PFSK-1 (cell line): Measurements from ENCODE around the gene JOSD1.

ENCODE experiments used
- FOXP2 ChIP-seq: optimal IDR thresholded peaks from 2 replicates; pipeline ENCODE3; 2011; ENCODE audit warnings: borderline replicate concordance, control low read depth, inconsistent platforms; ENCODE audit not compliant: insufficient read depth; ENCODE audit errors: extremely low read length, extremely low read depth
- POLR2AphosphoS5 ChIP-seq: IDR thresholded peaks from 2 replicates; pipeline ENCODE4 v1.6.1; 2012; ENCODE audit warnings: low read depth, mild to moderate bottlenecking, control low read depth, low read length, moderate library complexity
- SIN3A ChIP-seq: IDR thresholded peaks from 2 replicates; pipeline ENCODE4 v1.6.1; 2012; ENCODE audit warnings: mild to moderate bottlenecking, low read length, moderate library complexity, borderline replicate concordance; ENCODE audit not compliant: insufficient read depth
- TAF1 ChIP-seq: IDR thresholded peaks from 2 replicates; pipeline ENCODE4 v1.6.1; 2012; ENCODE audit warnings: low read length, control low read depth, borderline replicate concordance; ENCODE audit not compliant: insufficient read depth
- TF ChIP-seq, protein P1 (sequence below), 2 experiments: IDR thresholded peaks; 2 replicates each; pipeline versions ENCODE4 v1.6.1 to v1.8.0; 2011 to 2012; ENCODE audit warnings: low read depth in 2 of 2, low read length in 2 of 2, control low read depth in 1 of 2, inconsistent platforms in 1 of 2, mild to moderate bottlenecking in 1 of 2, moderate library complexity in 1 of 2; ENCODE audit not compliant: insufficient read depth in 1 of 2

Gene JOSD1

DNA sequence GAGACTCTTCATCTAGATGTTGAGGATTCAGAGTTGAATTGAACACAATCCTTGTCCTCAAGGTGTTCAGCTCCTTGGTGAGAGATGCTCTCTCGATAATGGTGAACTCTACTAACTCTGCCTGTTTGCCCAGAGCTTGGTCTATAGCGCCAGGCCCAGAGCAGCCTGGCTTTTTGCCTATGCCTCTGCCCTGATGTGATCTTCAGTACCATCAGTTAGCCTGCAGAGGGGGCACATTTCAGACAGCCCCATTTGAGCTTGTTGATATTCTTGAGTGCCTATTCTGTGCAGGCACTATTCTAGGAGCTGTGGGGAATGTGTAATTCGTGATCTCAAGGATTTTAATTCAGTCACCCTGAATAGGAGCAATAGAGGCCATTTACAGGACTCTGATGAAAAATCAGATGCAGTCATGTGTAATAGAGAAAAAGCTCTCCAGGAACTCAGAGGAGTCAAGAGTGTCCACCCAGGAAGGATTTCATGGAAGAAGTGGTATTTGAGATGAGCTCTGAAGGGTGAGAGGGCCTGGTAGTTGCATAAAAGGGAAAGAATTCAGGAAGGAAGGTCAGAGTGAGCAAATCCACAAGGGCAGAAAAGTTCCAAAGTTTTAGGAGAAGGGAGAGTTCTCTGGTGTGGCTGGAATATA, 24.3 kb upstream of the JOSD1 start:
- TF ChIP-seq, protein P1, sequence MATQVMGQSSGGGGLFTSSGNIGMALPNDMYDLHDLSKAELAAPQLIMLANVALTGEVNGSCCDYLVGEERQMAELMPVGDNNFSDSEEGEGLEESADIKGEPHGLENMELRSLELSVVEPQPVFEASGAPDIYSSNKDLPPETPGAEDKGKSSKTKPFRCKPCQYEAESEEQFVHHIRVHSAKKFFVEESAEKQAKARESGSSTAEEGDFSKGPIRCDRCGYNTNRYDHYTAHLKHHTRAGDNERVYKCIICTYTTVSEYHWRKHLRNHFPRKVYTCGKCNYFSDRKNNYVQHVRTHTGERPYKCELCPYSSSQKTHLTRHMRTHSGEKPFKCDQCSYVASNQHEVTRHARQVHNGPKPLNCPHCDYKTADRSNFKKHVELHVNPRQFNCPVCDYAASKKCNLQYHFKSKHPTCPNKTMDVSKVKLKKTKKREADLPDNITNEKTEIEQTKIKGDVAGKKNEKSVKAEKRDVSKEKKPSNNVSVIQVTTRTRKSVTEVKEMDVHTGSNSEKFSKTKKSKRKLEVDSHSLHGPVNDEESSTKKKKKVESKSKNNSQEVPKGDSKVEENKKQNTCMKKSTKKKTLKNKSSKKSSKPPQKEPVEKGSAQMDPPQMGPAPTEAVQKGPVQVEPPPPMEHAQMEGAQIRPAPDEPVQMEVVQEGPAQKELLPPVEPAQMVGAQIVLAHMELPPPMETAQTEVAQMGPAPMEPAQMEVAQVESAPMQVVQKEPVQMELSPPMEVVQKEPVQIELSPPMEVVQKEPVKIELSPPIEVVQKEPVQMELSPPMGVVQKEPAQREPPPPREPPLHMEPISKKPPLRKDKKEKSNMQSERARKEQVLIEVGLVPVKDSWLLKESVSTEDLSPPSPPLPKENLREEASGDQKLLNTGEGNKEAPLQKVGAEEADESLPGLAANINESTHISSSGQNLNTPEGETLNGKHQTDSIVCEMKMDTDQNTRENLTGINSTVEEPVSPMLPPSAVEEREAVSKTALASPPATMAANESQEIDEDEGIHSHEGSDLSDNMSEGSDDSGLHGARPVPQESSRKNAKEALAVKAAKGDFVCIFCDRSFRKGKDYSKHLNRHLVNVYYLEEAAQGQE (IDR thresholded peaks at IDR 0.05; ENCODE audit: insufficient read depth in 1 of 2, low read depth in 2 of 2, low read length in 2 of 2): no peak
- TF ChIP-seq POLR2AphosphoS5 (no peak), TAF1 (no peak), FOXP2 (no peak), SIN3A (no peak)

DNA sequence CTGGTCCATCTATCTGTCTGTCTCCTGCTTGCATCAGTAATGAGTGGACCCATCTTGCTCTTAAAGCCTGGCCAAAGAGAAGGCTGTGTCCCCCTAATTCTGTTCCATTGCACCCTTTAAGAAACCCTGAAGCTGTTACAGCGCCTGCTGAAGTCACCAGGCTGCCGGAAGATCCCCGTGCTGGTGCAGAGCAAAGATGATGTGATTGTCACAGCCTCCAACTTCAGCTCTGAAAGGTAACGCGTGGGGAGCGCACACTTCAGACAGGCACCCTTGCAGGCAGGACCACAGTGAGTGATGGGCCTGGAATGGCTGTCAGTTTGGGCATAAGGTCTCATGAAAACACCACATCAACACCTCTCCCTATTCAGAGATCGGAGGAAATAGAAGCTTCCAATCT, 23.4 kb upstream of the JOSD1 start:
- TF ChIP-seq, protein P1 (IDR thresholded peaks at IDR 0.05; ENCODE audit: insufficient read depth in 1 of 2, low read depth in 2 of 2, low read length in 2 of 2): no peak
- TF ChIP-seq SIN3A (no peak), FOXP2 (no peak), TAF1 (no peak), POLR2AphosphoS5 (no peak)

DNA sequence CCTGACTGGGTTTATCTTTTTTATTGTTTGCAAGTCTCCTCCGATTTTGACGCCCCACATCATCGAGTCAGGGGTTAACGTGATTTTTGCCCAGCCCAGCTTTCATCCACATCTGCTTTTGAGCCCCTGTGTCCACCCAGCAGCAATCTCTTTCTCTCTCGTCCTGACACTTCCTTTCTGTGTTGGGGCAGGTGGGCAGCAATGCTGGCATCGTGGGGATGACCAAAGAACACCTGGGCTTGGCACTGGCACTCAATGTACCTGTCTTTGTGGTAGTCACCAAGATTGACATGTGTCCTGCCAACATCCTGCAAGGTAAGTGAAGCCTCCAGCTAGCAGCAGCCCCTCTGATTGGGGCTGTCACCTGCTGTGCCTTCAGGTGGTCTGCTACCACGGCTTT, 20.8 kb upstream of the JOSD1 start:
- no peak for TF ChIP-seq POLR2AphosphoS5
- TF ChIP-seq, protein P1 (IDR thresholded peaks at IDR 0.05; ENCODE audit: insufficient read depth in 1 of 2, low read depth in 2 of 2, low read length in 2 of 2): no peak
- no peak for TF ChIP-seq FOXP2
- no peak for TF ChIP-seq TAF1
- no peak for TF ChIP-seq SIN3A

DNA sequence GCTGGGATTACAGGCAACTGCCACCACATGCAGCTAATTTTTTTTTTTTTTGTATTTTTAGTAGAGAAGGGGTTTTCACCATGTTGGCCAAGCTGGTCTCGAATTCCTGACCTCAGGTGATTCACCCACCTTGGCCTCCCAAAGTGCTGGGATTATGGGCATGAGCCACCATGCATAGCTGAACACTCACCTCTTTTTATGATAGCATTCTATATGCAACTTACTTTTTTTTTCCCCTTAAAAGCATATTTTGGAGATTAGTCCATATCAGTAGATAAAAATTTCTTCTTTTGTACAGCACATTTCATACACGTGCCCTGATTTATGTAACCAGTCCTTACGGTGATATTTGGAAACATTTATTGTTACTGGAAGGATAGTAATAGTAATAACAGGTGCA, 19.6 kb upstream of the JOSD1 start:
- TF ChIP-seq TAF1 (no peak), POLR2AphosphoS5 (no peak), FOXP2 (no peak), SIN3A (no peak)
- TF ChIP-seq, protein P1 (IDR thresholded peaks at IDR 0.05; ENCODE audit: insufficient read depth in 1 of 2, low read depth in 2 of 2, low read length in 2 of 2): no peak

DNA sequence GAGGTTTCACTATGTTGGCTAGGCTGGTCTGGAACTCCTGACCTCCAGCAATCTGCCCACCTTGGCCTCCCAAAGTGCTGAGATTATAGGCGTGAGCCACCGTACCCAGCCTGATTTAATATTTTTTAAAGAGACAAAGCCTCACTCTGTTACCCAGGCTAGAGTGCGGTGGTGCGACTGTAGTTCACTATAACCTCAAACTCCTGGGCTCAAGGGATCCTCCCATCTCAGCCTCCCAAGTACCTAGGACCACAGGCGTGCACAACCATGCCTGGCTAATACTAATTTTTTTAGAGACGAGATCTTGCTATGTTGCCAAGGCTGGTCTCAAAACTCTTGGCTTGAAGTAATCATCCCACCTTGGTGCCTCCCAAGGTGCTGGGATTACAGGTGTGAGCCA, 18.5 kb upstream of the JOSD1 start:
- TF ChIP-seq TAF1: no peak
- no peak for TF ChIP-seq FOXP2
- no peak for TF ChIP-seq POLR2AphosphoS5
- no peak for TF ChIP-seq SIN3A
- TF ChIP-seq, protein P1 (IDR thresholded peaks at IDR 0.05; ENCODE audit: insufficient read depth in 1 of 2, low read depth in 2 of 2, low read length in 2 of 2): no peak
